ENCODE results near the gene CROCC.
A peak's percentile ranks its signal among the peaks of the same experiment; 100 is the strongest.

CROCC gene

DNA sequence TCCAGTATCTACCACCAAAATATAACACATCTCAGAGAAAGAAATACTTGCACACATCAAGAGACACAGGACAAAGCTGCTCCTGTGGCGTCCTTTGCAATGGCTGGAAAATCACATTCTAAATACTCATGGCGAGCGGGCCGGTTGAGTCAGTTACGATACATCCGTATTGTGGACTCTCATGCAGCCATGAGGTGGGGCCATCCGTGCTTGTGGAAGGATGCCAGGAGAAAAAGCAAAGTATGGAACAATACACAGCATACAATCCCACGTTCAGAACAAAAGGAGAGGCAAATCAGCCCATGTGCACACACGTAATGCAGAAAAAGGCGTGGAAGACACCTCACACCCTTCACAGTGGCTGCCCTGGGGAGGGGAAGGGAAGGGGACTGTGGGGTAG is 76.9 kb downstream of the CROCC start:
- Mint-ChIP-seq H3K9me3 (no peaks in the 10 kb centered on the region), H3K4me1 (ENCODE audit: low read depth) (no peaks in the 10 kb centered on the region), H3K4me3 (no peak overlapping the region), H3K27me3 (ENCODE audit: low read depth) (no peaks in the 10 kb centered on the region), H3K36me3 (ENCODE audit: low read depth) (peaks cover 3% of the 10 kb centered on the region), H3K27ac (no peak overlapping the region)
- DNase-seq (ENCODE audit: low spot score), result no peak

- H3K4me3 Mint-ChIP-seq, result no peak overlapping the region
- H3K27ac Mint-ChIP-seq, result peak overlapping the region; percentile 63
- H3K4me1 Mint-ChIP-seq (ENCODE audit: low read depth), result no peaks in the 10 kb centered on the region
- no peaks in the 10 kb centered on the region for H3K27me3 Mint-ChIP-seq (ENCODE audit: low read depth)
- peaks cover 7% of the 10 kb centered on the region for H3K36me3 Mint-ChIP-seq (ENCODE audit: low read depth)
- DNase-seq (ENCODE audit: low spot score), result no peak
- H3K9me3 Mint-ChIP-seq, result no peaks in the 10 kb centered on the region
Measured at GRCh38 chr1:16999863-17000262, 78.1 kb downstream of the CROCC start.

DNA sequence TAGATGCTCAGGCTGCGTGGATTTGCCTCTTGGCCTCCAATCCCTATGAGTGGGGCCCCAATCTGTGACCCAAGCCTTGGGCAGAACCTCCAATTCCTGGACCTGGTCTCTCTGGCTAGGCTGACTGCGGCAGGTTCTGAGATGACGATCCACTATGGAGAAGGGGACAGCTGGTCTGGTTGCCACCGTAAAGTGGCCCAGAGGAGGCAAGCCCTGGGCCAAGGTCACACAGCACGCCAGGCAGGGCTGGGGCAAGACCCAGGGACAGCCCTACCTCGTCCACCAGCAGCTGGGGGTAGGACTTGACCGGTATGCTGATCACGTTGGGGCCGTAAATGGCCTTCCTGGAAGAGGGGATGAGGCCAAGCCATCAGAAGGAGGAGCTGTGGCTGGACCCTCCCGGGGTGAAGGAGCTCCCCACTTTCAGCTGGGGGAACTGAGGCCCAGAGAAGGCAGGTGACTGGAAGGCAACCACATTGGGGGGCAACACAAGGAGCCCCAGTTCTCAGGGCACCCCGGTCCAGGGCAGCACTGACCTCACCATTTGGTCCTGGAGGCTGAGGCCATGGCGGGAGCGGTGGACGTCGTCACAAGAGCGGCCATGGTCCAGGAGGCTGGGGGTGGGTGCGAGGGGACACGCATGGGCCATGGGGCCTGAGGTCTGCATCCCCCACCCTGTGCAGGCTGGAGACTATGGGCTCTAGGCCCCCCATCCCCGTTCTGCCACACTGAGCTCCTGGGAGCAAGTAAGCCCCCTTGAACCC is 80.2 kb downstream of the CROCC start:
- no peaks in the 10 kb centered on the region for H3K4me1 Mint-ChIP-seq (ENCODE audit: low read depth)
- H3K4me3 Mint-ChIP-seq, result no peak overlapping the region
- H3K27me3 Mint-ChIP-seq (ENCODE audit: low read depth), result no peaks in the 10 kb centered on the region
- no peaks in the 10 kb centered on the region for H3K9me3 Mint-ChIP-seq
- H3K36me3 Mint-ChIP-seq (ENCODE audit: low read depth), result peaks cover 7% of the 10 kb centered on the region
- DNase-seq (ENCODE audit: low spot score), result no peak
- no peak overlapping the region for H3K27ac Mint-ChIP-seq

- H3K36me3 Mint-ChIP-seq (ENCODE audit: low read depth), result peaks cover 7% of the 10 kb centered on the region
- no peak overlapping the region for H3K27ac Mint-ChIP-seq
- H3K27me3 Mint-ChIP-seq (ENCODE audit: low read depth), result no peaks in the 10 kb centered on the region
- H3K4me3 Mint-ChIP-seq, result no peak overlapping the region
- no peak for DNase-seq (ENCODE audit: low spot score)
- no peaks in the 10 kb centered on the region for H3K4me1 Mint-ChIP-seq (ENCODE audit: low read depth)
- no peaks in the 10 kb centered on the region for H3K9me3 Mint-ChIP-seq
Measured at GRCh38 chr1:17002524-17002902, 80.8 kb downstream of the CROCC start.

- Mint-ChIP-seq H3K27ac (no peak overlapping the region), H3K9me3 (no peaks in the 10 kb centered on the region), H3K4me3 (no peak overlapping the region), H3K27me3 (ENCODE audit: low read depth) (no peaks in the 10 kb centered on the region), H3K36me3 (ENCODE audit: low read depth) (peaks cover 4% of the 10 kb centered on the region), H3K4me1 (ENCODE audit: low read depth) (no peaks in the 10 kb centered on the region)
- DNase-seq (ENCODE audit: low spot score), result no peak
Measured at GRCh38 chr1:17004466-17005364, 83.0 kb downstream of the CROCC start.

- Mint-ChIP-seq H3K27me3 (ENCODE audit: low read depth) (no peaks in the 10 kb centered on the region), H3K27ac (no peak overlapping the region), H3K9me3 (no peaks in the 10 kb centered on the region), H3K4me3 (no peak overlapping the region), H3K4me1 (ENCODE audit: low read depth) (peaks cover 4% of the 10 kb centered on the region), H3K36me3 (ENCODE audit: low read depth) (peaks cover 4% of the 10 kb centered on the region)
- no peak for DNase-seq (ENCODE audit: low spot score)
Measured at GRCh38 chr1:17005365-17005740, 83.6 kb downstream of the CROCC start.

DNA sequence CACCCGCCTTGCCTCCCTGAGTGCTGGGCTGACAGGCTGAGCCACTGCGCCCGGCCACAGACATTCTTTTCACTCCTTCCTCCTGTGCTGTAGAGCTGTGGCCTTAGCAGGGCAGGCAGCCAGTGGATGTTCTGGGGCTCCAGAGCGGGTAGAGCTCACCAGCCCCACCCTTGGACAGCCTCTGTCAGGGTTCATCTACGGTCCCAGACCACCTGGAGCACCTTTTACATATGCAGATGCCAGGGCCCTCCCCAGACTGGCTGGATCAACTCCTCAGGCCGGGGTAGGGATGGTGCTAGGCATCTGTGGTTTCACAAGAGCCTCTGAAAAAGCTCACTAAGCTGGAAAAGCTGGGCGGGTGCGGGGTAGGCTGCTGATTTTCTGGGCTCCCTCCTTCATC is 85.4 kb downstream of the CROCC start:
- Mint-ChIP-seq H3K9me3 (no peaks in the 10 kb centered on the region), H3K4me1 (ENCODE audit: low read depth) (peaks cover 15% of the 10 kb centered on the region), H3K27me3 (ENCODE audit: low read depth) (no peaks in the 10 kb centered on the region), H3K4me3 (no peak overlapping the region), H3K36me3 (ENCODE audit: low read depth) (peaks cover 4% of the 10 kb centered on the region), H3K27ac (no peak overlapping the region)
- no peak for DNase-seq (ENCODE audit: low spot score)

- Mint-ChIP-seq H3K27me3 (ENCODE audit: low read depth) (no peaks in the 10 kb centered on the region), H3K9me3 (no peaks in the 10 kb centered on the region), H3K4me3 (no peak overlapping the region), H3K27ac (no peak overlapping the region), H3K4me1 (ENCODE audit: low read depth) (peaks cover 15% of the 10 kb centered on the region), H3K36me3 (ENCODE audit: low read depth) (peaks cover 4% of the 10 kb centered on the region)
- DNase-seq (ENCODE audit: low spot score), result no peak
Measured at GRCh38 chr1:17008208-17008855, 86.6 kb downstream of the CROCC start.

DNA sequence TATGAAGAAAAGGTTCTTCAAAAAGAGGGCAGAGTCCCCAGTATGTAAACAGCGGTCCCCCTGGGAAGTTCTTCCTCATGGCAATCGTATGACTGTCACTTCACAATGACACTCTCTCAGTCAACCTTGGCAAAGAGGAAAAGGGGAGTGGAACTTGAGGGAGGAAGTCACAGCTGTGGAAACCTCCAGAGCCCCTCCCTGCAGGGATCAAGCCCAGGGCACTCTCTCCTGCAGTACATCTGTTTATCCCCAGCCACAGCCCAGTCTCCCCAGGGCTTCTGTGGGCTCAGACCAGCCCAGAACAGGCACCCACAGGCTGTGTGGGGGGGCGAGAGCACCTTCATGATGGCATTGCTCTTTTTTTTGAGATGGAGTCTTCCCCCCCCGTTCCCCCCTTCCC is 88.0 kb downstream of the CROCC start:
- Mint-ChIP-seq H3K4me1 (ENCODE audit: low read depth) (peaks cover 15% of the 10 kb centered on the region), H3K36me3 (ENCODE audit: low read depth) (no peaks in the 10 kb centered on the region), H3K4me3 (peak overlapping the region; percentile 7), H3K27me3 (ENCODE audit: low read depth) (no peaks in the 10 kb centered on the region), H3K27ac (no peak overlapping the region), H3K9me3 (no peaks in the 10 kb centered on the region)
- DNase-seq (ENCODE audit: low spot score), result no peak

DNA sequence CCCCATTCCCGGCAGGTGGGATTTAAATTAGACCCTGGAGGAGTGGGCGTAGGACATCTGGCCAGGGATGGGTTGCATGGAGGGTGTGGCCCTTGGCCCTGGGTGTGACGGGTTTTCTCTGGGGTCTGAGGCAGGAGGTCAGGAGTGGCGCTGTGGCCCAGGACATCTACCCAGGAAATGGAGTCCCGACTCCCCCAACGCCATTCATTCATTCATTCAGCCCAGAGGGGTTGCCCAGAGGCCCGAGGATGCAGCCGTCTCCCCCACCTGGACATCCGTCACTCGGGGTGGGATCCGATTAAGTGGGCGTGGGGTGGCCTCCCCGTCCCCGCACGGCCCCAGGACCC is 89.3 kb downstream of the CROCC start:
- Mint-ChIP-seq H3K27ac (peak overlapping the region; percentile 57), H3K9me3 (no peaks in the 10 kb centered on the region), H3K27me3 (ENCODE audit: low read depth) (no peaks in the 10 kb centered on the region), H3K4me3 (peak overlapping the region; percentile 85), H3K4me1 (ENCODE audit: low read depth) (peaks cover 15% of the 10 kb centered on the region), H3K36me3 (ENCODE audit: low read depth) (no peaks in the 10 kb centered on the region)
- DNase-seq (ENCODE audit: low spot score), result no peak

- Mint-ChIP-seq H3K4me3 (peak within 1 kb of the TSS; percentile 85), H3K27me3 (ENCODE audit: low read depth) (no peaks in the 10 kb centered on the region), H3K36me3 (ENCODE audit: low read depth) (no peaks in the 10 kb centered on the region), H3K4me1 (ENCODE audit: low read depth) (peaks cover 15% of the 10 kb centered on the region), H3K27ac (peak within 1 kb of the TSS; percentile 57), H3K9me3 (no peaks in the 10 kb centered on the region)
- DNase-seq (ENCODE audit: low spot score), result peak; percentile 86
Measured at GRCh38 chr1:17011439-17012307, 89.9 kb downstream of the CROCC start, which contains the start of gene ATP13A2. ATP13A2 (minus strand) TSS chr1:17011928; CDS start chr1:17011738, 190 bp downstream.

- DNase-seq (ENCODE audit: low spot score), result no peak
- Mint-ChIP-seq H3K27ac (peak overlapping the region; percentile 55), H3K4me3 (no peak overlapping the region), H3K27me3 (ENCODE audit: low read depth) (no peaks in the 10 kb centered on the region), H3K4me1 (ENCODE audit: low read depth) (peaks cover 15% of the 10 kb centered on the region), H3K36me3 (ENCODE audit: low read depth) (no peaks in the 10 kb centered on the region), H3K9me3 (no peaks in the 10 kb centered on the region)
Measured at GRCh38 chr1:17012775-17013490, 91.2 kb downstream of the CROCC start.
